ENCODE measurements around the gene CEP57L1.
A peak's percentile ranks its signal among the peaks of the same experiment; 100 is the strongest.

- peak; percentile 77 to 80 for TF ChIP-seq CTCF (conservative IDR thresholded peaks at IDR 0.05; ENCODE audit: low read depth in 2 of 2)
- no peak for TF ChIP-seq EZH2phosphoT487 (IDR thresholded peaks at IDR 0.05; ENCODE audit: unreplicated experiment)
- TF ChIP-seq POLR2AphosphoS5 (IDR thresholded peaks at IDR 0.05; ENCODE audit: low read depth), result no peak
- TF ChIP-seq ZNF114 (CRISPR knock-in tag; IDR thresholded peaks at IDR 0.05), result no peak
- TF ChIP-seq JUNB (IDR thresholded peaks at IDR 0.05; ENCODE audit: unreplicated experiment), result no peak
- TF ChIP-seq EZH2 (IDR thresholded peaks at IDR 0.05; ENCODE audit: low read depth, unreplicated experiment), result no peak
- no peak for TF ChIP-seq ZNF331 (CRISPR knock-in tag; IDR thresholded peaks at IDR 0.05; ENCODE audit: low read depth)
- TF ChIP-seq ETS1 (IDR thresholded peaks at IDR 0.05), result no peak
- no peak for TF ChIP-seq CREB1 (CRISPR knock-in tag; IDR thresholded peaks at IDR 0.05; ENCODE audit: low read depth)
- no peak for TF ChIP-seq REST (IDR thresholded peaks at IDR 0.05; ENCODE audit: unreplicated experiment)
- no peak for TF ChIP-seq STAT1 (IDR thresholded peaks at IDR 0.05; ENCODE audit: unreplicated experiment)
These were observed 21.8 kb upstream of the CEP57L1 start for GRCh38 chr6:109073344-109074132.

Data from GM23338 (cell line).